HK-2 (cell line): ENCODE results near the gene FAM72A.
"Not testable (repeated sequence)": the region's sequence is repeated elsewhere in the genome, so short reads cannot be mapped to it uniquely, and the experiment has no call there.

Experiments used
- DNase-seq: peaks from one replicate; pipeline ENCODE4 v3.0.0-alpha.2; 2018; ENCODE audit not compliant: unreplicated experiment

The FAM72A gene

GRCh38 chr1:206202789-206203363 is at the start of gene FAM72A:
TSS of gene FAM72A (minus strand) at chr1:206202839. CDS start at chr1:206202025, 814 bp downstream.
- DNase-seq, result peak; percentile 99

DNA sequence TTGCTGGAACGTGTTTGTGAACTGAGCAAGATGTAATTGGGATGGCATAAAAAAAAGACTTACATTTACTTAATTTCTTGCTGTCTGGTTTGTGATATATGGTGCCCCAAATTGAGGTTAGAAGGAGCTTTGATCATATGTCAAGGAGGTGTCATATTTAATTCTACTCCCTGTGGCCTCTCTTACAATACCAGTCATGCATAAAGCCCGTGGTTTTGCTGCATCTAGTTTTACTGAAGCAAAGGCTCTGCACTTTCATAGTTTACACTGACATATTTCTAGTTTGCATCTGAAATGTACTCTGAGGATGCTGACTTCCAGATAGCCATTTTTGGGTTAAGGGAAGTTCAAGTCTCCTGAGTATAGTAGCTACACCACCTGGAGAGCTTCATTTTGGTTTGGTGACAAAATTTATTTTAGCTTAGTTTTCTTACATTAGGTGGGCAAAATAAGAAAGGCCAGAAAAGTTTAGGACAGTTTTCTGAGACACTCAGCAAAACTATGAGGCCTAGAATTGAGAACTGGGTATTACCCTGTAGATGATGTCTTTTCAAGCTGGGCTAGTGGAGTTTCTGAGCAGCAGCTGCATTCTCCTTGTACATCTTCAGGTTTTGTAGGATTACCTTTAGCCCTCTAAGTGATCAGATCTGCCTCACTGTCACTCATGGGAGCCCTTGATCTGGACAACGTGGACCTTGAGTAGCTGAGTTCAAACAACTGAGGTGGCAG is 48.5 kb upstream of the FAM72A start:
- not testable (repeated sequence) for DNase-seq

GRCh38 chr1:206246129-206246886 is 43.7 kb upstream of the FAM72A start:
- DNase-seq, result not testable (repeated sequence)

GRCh38 chr1:206245479-206245878 is 42.8 kb upstream of the FAM72A start:
- DNase-seq, result not testable (repeated sequence)

- DNase-seq, result not testable (repeated sequence)
Observed at GRCh38 chr1:206243335-206243734, 40.7 kb upstream of the FAM72A start.

DNA sequence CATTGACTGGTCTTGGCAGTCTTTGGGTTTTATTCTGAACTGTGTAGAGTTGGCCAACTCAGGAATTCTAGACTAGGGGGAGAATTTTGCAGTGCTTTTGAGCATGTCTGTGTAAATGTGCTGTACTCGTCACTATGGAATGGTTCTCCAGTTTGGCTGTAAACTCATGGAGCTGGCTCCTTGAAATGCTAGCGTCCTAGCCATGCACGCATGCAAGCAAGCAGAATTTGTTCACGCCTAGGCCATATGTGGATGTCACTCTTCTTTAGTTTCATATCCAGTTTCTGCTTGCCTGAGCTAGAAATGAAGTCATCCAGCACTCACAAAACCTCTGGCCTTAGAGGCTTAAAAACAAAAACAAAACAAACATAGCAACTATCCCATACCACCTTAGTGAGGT is 37.6 kb upstream of the FAM72A start:
- not testable (repeated sequence) for DNase-seq

GRCh38 chr1:206235190-206235589 is 32.6 kb upstream of the FAM72A start:
- not testable (repeated sequence) for DNase-seq

DNA sequence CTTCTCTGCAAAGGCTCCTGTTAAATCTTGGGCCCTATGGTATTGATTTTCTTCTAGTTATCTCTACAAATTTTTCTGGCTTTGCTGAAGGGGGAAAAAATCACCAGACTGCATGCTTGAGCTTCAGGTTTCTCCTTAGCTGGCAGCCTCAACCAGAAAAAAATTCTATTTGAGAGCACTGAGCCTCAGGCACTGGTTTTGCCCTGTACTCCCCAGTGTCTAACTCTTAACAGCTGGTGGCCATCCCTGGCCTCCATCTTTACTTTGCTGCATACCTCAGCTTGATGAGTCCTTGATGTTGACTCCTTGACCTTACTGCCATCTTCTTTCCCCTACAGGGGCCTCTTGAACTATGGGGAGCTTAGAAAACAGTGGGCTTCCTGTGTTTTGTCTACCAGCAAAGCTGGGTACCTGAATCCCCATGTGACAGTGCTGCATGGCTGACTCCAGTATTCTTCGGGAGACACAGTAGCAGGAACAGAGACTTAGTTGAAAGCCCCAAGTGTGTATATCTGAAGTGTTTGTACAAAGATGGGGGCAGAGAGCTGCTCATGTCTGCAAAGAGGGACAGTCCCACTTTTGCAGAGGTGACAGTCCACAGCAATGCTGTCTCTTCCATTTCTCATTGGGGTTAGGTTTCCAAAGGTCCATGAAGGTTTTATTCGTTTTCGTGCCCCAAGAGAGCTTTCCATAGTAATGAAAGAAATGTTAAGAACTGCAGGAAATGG is 31.7 kb upstream of the FAM72A start:
- DNase-seq, result not testable (repeated sequence)

GRCh38 chr1:206232970-206233645 is 30.5 kb upstream of the FAM72A start:
- not testable (repeated sequence) for DNase-seq

DNA sequence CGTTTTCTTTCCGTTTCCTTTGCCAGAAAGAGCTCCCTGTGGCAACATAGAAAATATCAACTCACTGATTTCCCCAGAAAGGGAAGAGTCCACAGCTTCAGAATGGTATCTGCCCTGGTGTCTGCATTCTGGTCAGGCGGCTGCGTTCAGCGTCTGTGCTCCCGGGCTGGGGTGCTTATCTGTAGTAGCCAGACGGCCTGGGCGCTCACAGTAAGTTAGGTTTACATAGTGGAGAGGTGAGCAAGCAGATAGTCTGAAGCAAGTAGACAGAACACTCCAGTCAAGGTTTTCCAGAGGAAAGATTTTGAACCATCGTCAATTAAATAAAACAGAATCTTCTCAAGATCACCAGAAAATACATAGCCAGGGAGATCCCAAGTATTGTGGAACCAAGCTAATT is 29.4 kb upstream of the FAM72A start:
- not testable (repeated sequence) for DNase-seq

DNA sequence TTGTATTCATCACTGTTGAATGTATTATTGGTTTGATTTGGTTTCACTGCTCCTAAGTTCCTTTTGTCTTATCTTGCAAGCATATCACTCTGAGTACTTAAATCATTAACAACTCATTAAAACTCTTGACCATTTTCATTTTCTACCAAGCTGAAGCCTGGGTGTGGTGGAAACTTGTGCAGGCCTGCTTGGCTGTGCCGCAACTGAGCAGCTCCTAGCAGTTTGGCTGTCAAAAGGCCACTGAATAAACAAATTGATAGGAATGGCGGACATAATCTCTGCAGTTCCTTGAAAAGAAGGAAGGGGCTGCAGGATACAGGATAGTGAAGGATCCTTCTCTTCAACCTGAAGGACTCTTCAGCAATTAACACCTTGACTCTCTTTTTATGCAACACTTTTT is 26.6 kb upstream of the FAM72A start:
- DNase-seq, result not testable (repeated sequence)

DNA sequence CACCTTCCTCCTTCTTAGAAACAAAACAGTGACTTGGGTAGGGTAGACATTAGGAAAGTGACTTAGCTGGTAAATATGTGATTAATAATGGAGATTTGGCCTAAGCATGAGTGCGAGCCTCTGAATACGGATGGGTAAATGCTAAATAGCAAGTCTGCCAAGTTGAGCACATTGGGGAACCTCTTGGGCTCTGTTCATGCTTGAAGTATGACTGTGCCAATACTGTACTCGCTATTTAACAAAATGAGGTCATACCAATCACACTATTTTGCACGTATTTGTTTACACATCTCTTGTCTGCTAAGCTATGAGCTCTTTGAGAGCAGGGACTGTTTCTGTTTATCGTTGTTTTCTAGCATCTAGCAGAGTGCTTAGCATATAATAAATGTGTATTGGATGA is 24.2 kb upstream of the FAM72A start:
- not testable (repeated sequence) for DNase-seq

GRCh38 chr1:206225386-206225785 is 22.7 kb upstream of the FAM72A start:
- DNase-seq, result not testable (repeated sequence)

DNA sequence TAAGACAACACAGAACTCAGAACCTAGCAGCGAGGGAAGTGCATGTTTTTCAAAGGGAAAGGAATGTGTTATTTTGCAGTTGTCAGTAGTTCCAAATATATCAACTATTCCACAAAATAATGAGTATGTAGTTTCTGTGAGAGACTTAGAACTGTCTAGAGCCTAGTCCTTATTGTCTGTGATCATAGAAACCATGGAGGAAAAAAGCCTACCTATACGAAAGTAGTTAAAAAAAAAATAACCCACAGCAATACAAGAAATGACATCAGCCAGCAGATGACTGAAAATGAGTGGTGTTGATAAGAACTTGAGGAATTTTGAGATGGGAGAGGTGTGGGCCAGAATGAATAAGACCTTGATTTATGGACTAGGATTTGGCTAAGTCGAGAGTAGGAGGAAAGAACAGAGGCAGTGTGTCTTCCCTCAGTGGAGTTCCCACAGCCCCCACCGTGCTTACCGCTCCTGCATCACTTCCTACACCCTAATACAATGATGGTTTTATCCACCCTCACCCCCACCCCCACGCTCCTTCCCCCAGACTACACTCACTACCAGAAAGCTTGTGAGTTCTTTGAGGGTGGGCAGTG is 21.6 kb upstream of the FAM72A start:
- not testable (repeated sequence) for DNase-seq

GRCh38 chr1:206221585-206221984 is 18.9 kb upstream of the FAM72A start:
- DNase-seq, result not testable (repeated sequence)

GRCh38 chr1:206220332-206221000 is 17.8 kb upstream of the FAM72A start:
- not testable (repeated sequence) for DNase-seq

- not testable (repeated sequence) for DNase-seq
Observed at GRCh38 chr1:206219514-206220331, 17.1 kb upstream of the FAM72A start.

DNA sequence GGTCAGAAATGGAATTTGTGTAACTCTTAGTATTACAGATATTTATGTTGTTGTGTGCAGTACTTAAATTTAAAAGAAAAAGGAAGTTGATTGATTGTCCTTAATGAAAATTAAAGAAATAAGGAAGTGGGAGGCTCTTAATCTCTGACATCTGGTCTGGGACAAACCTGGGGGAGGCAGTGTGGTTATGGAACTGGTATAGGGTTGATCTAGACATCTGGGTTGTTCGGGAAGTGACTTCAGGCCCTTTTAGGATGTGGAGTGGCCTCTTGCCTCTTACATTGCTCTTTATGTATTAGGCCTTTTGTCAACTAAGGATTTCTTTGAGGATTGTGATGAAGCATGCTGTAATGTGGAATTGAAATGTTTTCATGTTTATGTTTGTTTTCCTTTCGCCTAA is 16.1 kb upstream of the FAM72A start:
- not testable (repeated sequence) for DNase-seq

GRCh38 chr1:206218285-206218684 is 15.6 kb upstream of the FAM72A start:
- not testable (repeated sequence) for DNase-seq
